Esophagus squamous epithelium (tissue), 4 donors: ENCODE measurements around the gene XPO1.

Experiments
- CTCF ChIP-seq, 6 experiments: fragments of 450-650 bp in 4 of 6; fragments of 200-600 bp in 2 of 6; sonication (generic) in 2 of 6; IDR thresholded peaks; one replicate each; pipeline ENCODE4 v1.5.1; 2016 to 2019; ENCODE audit warnings: antibody characterized with exemption in 6 of 6, mild to moderate bottlenecking in 4 of 6, moderate library complexity in 4 of 6
- POLR2A ChIP-seq, 4 donors: fragments of 450-650 bp; IDR thresholded peaks; one replicate each; pipeline ENCODE4 v1.6.1; 2017; ENCODE audit warnings: antibody characterized with exemption in 4 of 4, mild to moderate bottlenecking in 4 of 4, moderate library complexity in 3 of 4

- TF ChIP-seq CTCF (IDR thresholded peaks at IDR 0.05) (no peak), POLR2A (IDR thresholded peaks at IDR 0.05) (no peak)
Measured at GRCh38 chr2:61469424-61470121, 68.6 kb downstream of the XPO1 start.
